Astrocyte (in vitro differentiated cells and primary cell): ENCODE data around the gene PCNT. TPM values are rescaled to one million over a fixed set of nuclear protein-coding genes. Genes with fewer than 3 reads are reported as not detected.
A peak's percentile ranks its signal among the peaks of the same experiment; 100 is the strongest.

Source experiments
- DNase-seq: peaks from one replicate; pipeline ENCODE4 v3.0.0-alpha.2; 2010; ENCODE audit warnings: low read depth
- FAIRE-seq: peaks from 2 replicates; lab custom pipeline; 2011; peaks lifted over from hg19 to GRCh38; lab: Jason Lieb, UNC
- H2AFZ ChIP-seq: 2 replicates; pipeline ENCODE4 v1.6.0; 2012; ENCODE audit warnings: low read depth, low read length, inconsistent platforms
- H3K27ac ChIP-seq: 2 replicates; pipeline ENCODE4 v1.5.1; 2011; ENCODE audit warnings: low read depth, low read length, inconsistent platforms
- H3K27me3 ChIP-seq: 2 replicates; pipeline ENCODE4 v1.6.0; 2011; ENCODE audit warnings: low read length, inconsistent platforms; ENCODE audit not compliant: insufficient read depth
- H3K36me3 ChIP-seq: 2 replicates; pipeline ENCODE4 v1.5.1; 2011; ENCODE audit warnings: low read length, inconsistent platforms; ENCODE audit not compliant: insufficient read depth
- H3K4me1 ChIP-seq: 2 replicates; pipeline ENCODE4 v1.5.1; 2011; ENCODE audit warnings: low read length, inconsistent platforms; ENCODE audit not compliant: insufficient read depth
- H3K4me2 ChIP-seq: 2 replicates; pipeline ENCODE4 v1.6.0; 2012; ENCODE audit warnings: low read length, inconsistent platforms
- H3K4me3 ChIP-seq: 2 replicates; pipeline ENCODE4 v1.5.1; 2011; ENCODE audit warnings: low read depth, mild to moderate bottlenecking, low read length, inconsistent platforms; ENCODE audit not compliant: insufficient read depth
- H3K79me2 ChIP-seq: 2 replicates; pipeline ENCODE4 v1.6.0; 2012; ENCODE audit warnings: mild to moderate bottlenecking, low read length, inconsistent platforms; ENCODE audit not compliant: insufficient read depth
- H3K9ac ChIP-seq: 2 replicates; pipeline ENCODE4 v1.6.0; 2012; ENCODE audit warnings: mild to moderate bottlenecking, low read length, inconsistent platforms
- H3K9me3 ChIP-seq: 2 replicates; pipeline ENCODE4 v1.5.1; 2012; ENCODE audit warnings: low read depth, mild to moderate bottlenecking, low read length, inconsistent platforms; ENCODE audit not compliant: insufficient read depth
- H4K20me1 ChIP-seq: 2 replicates; pipeline ENCODE4 v1.6.0; 2012; ENCODE audit warnings: low read length, inconsistent platforms; ENCODE audit not compliant: insufficient read depth
- H3K27ac Mint-ChIP-seq: one replicate; pipeline ENCODE4 v1.8.0; 2021; ENCODE audit warnings: mild to moderate bottlenecking, mixed read lengths; ENCODE audit not compliant: unreplicated experiment
- H3K27me3 Mint-ChIP-seq: one replicate; pipeline ENCODE4 v1.8.0; 2021; ENCODE audit warnings: low read depth, mixed read lengths; ENCODE audit not compliant: unreplicated experiment
- H3K36me3 Mint-ChIP-seq: one replicate; pipeline ENCODE4 v1.8.0; 2021; ENCODE audit warnings: low read depth, mixed read lengths; ENCODE audit not compliant: unreplicated experiment
- H3K4me1 Mint-ChIP-seq: one replicate; pipeline ENCODE4 v1.8.0; 2021; ENCODE audit warnings: low read depth, mixed read lengths; ENCODE audit not compliant: unreplicated experiment
- H3K4me3 Mint-ChIP-seq: one replicate; pipeline ENCODE4 v1.8.0; 2021; ENCODE audit warnings: mild to moderate bottlenecking, moderate library complexity, mixed read lengths; ENCODE audit not compliant: unreplicated experiment
- H3K9me3 Mint-ChIP-seq: one replicate; pipeline ENCODE4 v1.8.0; 2021; ENCODE audit warnings: mild to moderate bottlenecking, mixed read lengths; ENCODE audit not compliant: unreplicated experiment
- CTCF ChIP-seq: IDR thresholded peaks from 2 replicates; pipeline ENCODE4 v1.5.1; 2011; ENCODE audit warnings: low read depth, mild to moderate bottlenecking, inconsistent platforms, low read length, moderate library complexity; ENCODE audit not compliant: insufficient read depth
- EZH2 ChIP-seq: IDR thresholded peaks from 2 replicates; pipeline ENCODE4 v1.6.1; 2012; ENCODE audit warnings: mild to moderate bottlenecking, low read length, inconsistent platforms; ENCODE audit not compliant: insufficient read depth
- total RNA-seq: library from RNA; stranded (reverse); gene quantifications from 2 replicates; pipeline ENCODE4 v1.2.1, GENCODE V29; 2021

The PCNT gene
- total RNA-seq, 1 donor from 2014 or later: 19.9 TPM

- peaks cover 21% of the 10 kb centered on the region for H3K4me1 ChIP-seq
- H3K79me2 ChIP-seq: peaks cover 66% of the 10 kb centered on the region
- no peak overlapping the region for H2AFZ ChIP-seq
- no peak overlapping the region for H3K4me3 ChIP-seq
- DNase-seq: no peak
- no peak for FAIRE-seq
- Mint-ChIP-seq H3K4me1 (peaks cover 27% of the 10 kb centered on the region), H3K27me3 (no peaks in the 10 kb centered on the region), H3K9me3 (no peaks in the 10 kb centered on the region), H3K4me3 (peak overlapping the region; percentile 82), H3K36me3 (peaks cover 17% of the 10 kb centered on the region), H3K27ac (no peak overlapping the region)
- TF ChIP-seq EZH2: no peak
- TF ChIP-seq CTCF: no peak
- H3K9ac ChIP-seq: peak overlapping the region; percentile 19
- H3K36me3 ChIP-seq: peaks cover 12% of the 10 kb centered on the region
- peak overlapping the region; percentile 96 for H3K4me2 ChIP-seq
- H3K27ac ChIP-seq: no peak overlapping the region
- no peaks in the 10 kb centered on the region for H3K27me3 ChIP-seq
- H4K20me1 ChIP-seq: peaks cover 55% of the 10 kb centered on the region
- H3K9me3 ChIP-seq: no peaks in the 10 kb centered on the region
Measured at GRCh38 chr21:46284077-46284644, 39.8 kb upstream of the PCNT start.

- no peaks in the 10 kb centered on the region for H3K27me3 Mint-ChIP-seq
- peaks cover 62% of the 10 kb centered on the region for H3K79me2 ChIP-seq
- H3K4me3 ChIP-seq: peak overlapping the region; percentile 86
Measured at GRCh38 chr21:46284733-46285132, 39.2 kb upstream of the PCNT start.

More at GRCh38 chr21:46284733-46285132, 39.2 kb upstream of the PCNT start:
- peak overlapping the region; percentile 88 for H3K27ac Mint-ChIP-seq
- peak overlapping the region; percentile 93 for H3K4me3 Mint-ChIP-seq
- H3K36me3 ChIP-seq: peaks cover 6% of the 10 kb centered on the region
- TF ChIP-seq EZH2 (no peak), CTCF (no peak)
- no peaks in the 10 kb centered on the region for H3K27me3 ChIP-seq
- H3K4me2 ChIP-seq: peak overlapping the region; percentile 96
- no peaks in the 10 kb centered on the region for H3K9me3 Mint-ChIP-seq
- H3K27ac ChIP-seq: no peak overlapping the region
- peaks cover 21% of the 10 kb centered on the region for H3K4me1 ChIP-seq
- peaks cover 27% of the 10 kb centered on the region for H3K4me1 Mint-ChIP-seq
- no peak for FAIRE-seq
- peaks cover 13% of the 10 kb centered on the region for H3K36me3 Mint-ChIP-seq
- DNase-seq: no peak
- H4K20me1 ChIP-seq: peaks cover 51% of the 10 kb centered on the region
- H3K9me3 ChIP-seq: no peaks in the 10 kb centered on the region
- H2AFZ ChIP-seq: no peak overlapping the region
- peak overlapping the region; percentile 94 for H3K9ac ChIP-seq
